CD8-positive, alpha-beta memory T cell (primary cell): ENCODE results near the gene PRRX2. TPM values are rescaled to one million over a fixed set of nuclear protein-coding genes. Genes with fewer than 3 reads are reported as not detected.

Experiments
- CTCF ChIA-PET: fragments of 350-600 bp; sonication (Branson Sonifier 250); formaldehyde crosslinking; loops from one replicate; lab custom pipeline; 2021; ENCODE audit warnings: antibody characterized with exemption; lab: Charles Lee
- POLR2A ChIA-PET: fragments of 350-600 bp; sonication (Branson Sonifier 250); formaldehyde crosslinking; loops from one replicate; lab custom pipeline; 2021; ENCODE audit warnings: antibody characterized with exemption; lab: Charles Lee
- DNase-seq, 5 donors: peaks; one replicate each; pipeline versions ENCODE4 v3.0.0 to v3.0.0-alpha.2; 2020 to 2022; ENCODE audit warnings: mixed read lengths in 1 of 5
- H3K27ac ChIP-seq: one replicate; pipeline ENCODE4 v1.7.0; 2013; ENCODE audit warnings: low read depth, mild to moderate bottlenecking, low read length, moderate library complexity
- H3K27me3 ChIP-seq: 2 replicates; pipeline ENCODE4 v1.7.0; 2013; ENCODE audit warnings: low read length, mild to moderate bottlenecking; ENCODE audit not compliant: insufficient read depth, poor library complexity, severe bottlenecking
- H3K36me3 ChIP-seq: 2 replicates; pipeline ENCODE4 v1.7.0; 2013; ENCODE audit warnings: mild to moderate bottlenecking, low read length, moderate library complexity; ENCODE audit not compliant: insufficient read depth
- H3K4me1 ChIP-seq: 2 replicates; pipeline ENCODE4 v1.7.0; 2013; ENCODE audit warnings: mild to moderate bottlenecking, low read length, moderate library complexity; ENCODE audit not compliant: insufficient read depth
- H3K4me3 ChIP-seq: 2 replicates; pipeline ENCODE4 v1.7.0; 2013; ENCODE audit warnings: mild to moderate bottlenecking, low read length
- H3K9me3 ChIP-seq: 2 replicates; pipeline ENCODE4 v1.7.0; 2013; ENCODE audit warnings: mild to moderate bottlenecking, low read length
- H3K27ac Mint-ChIP-seq, 8 donors: one replicate each; pipeline ENCODE4 v1.8.0; 2020 to 2021; ENCODE audit warnings: mixed read lengths in 8 of 8, mild to moderate bottlenecking in 6 of 8, inconsistent platforms in 3 of 8, moderate library complexity in 3 of 8
- H3K27me3 Mint-ChIP-seq, 2 donors: one replicate each; pipeline ENCODE4 v1.8.0; 2020 to 2021; ENCODE audit warnings: mixed read lengths in 2 of 2, mild to moderate bottlenecking in 1 of 2, moderate library complexity in 1 of 2
- H3K36me3 Mint-ChIP-seq, 3 donors: one replicate each; pipeline ENCODE4 v1.8.0; 2020 to 2021; ENCODE audit warnings: mixed read lengths in 3 of 3, inconsistent platforms in 1 of 3, mild to moderate bottlenecking in 1 of 3
- H3K4me1 Mint-ChIP-seq, 3 donors: one replicate each; pipeline ENCODE4 v1.8.0; 2020 to 2021; ENCODE audit warnings: mixed read lengths in 3 of 3, inconsistent platforms in 1 of 3, mild to moderate bottlenecking in 1 of 3
- H3K4me3 Mint-ChIP-seq, 7 donors: one replicate each; pipeline ENCODE4 v1.8.0; 2020 to 2021; ENCODE audit warnings: mixed read lengths in 7 of 7, mild to moderate bottlenecking in 6 of 7, moderate library complexity in 4 of 7, inconsistent platforms in 2 of 7
- H3K9me3 Mint-ChIP-seq, 5 donors: one replicate each; pipeline ENCODE4 v1.8.0; 2020 to 2022; ENCODE audit warnings: mixed read lengths in 5 of 5, mild to moderate bottlenecking in 3 of 5, moderate library complexity in 2 of 5, inconsistent platforms in 1 of 5
- polyA plus RNA-seq: library from polyadenylated mRNA; unstranded; fragments of 300-500 nt; fragmentation: Illumina TruSeq; gene quantifications from one replicate; pipeline ENCODE4 v1.2.3, GENCODE V29; 2021
- total RNA-seq, 2 experiments: library from RNA; stranded (reverse); gene quantifications; one replicate each; pipeline ENCODE4 v1.2.3, GENCODE V29; 2021

The PRRX2 gene
- total and polyA plus RNA-seq, 3 experiments from 2014 or later, result 0.35 to 0.66 TPM; not detected in 1

- no peaks in the 10 kb centered on the region for H3K36me3 Mint-ChIP-seq
- no peak for DNase-seq
- H3K4me3 Mint-ChIP-seq, result peak overlapping the region in 1 of 7 donors; percentile 32
- Histone ChIP-seq H3K9me3 (no peaks in the 10 kb centered on the region), H3K36me3 (no peaks in the 10 kb centered on the region), H3K4me3 (no peak overlapping the region), H3K27me3 (peaks cover 10% of the 10 kb centered on the region), H3K27ac (no peak overlapping the region), H3K4me1 (no peaks in the 10 kb centered on the region)
- H3K27me3 Mint-ChIP-seq, result peaks cover 24 to 50% of the 10 kb centered on the region in 2 donors
- no peak overlapping the region for H3K27ac Mint-ChIP-seq
- H3K4me1 Mint-ChIP-seq, result peaks cover 2 to 4% (median 3%) of the 10 kb centered on the region in 3 donors
- ChIA-PET POLR2A (no interaction called here), CTCF (no interaction called here)
- H3K9me3 Mint-ChIP-seq, result no peaks in the 10 kb centered on the region
Observed at GRCh38 chr9:129698254-129698757, 32.9 kb downstream of the PRRX2 start.

DNA sequence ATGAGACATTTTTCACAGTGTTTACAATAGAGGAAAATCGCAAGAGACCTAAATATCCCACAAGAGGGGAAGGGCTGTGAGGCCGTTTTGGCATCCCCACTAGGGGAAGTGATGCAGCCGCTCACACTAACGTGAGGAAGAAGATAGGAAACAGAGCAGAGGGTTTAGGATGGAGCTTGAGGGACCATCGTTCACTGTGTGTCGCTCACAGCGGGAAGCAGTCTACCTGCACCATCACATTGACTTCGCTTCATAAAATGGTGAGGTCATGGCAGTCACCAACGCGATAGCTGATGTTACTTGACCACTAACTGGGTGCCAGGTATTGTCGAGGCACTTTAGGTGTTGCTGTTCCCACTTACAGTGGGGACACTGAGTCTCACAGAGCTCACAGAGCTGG is 35.6 kb downstream of the PRRX2 start:
- no peak overlapping the region for H3K4me3 ChIP-seq
- Mint-ChIP-seq H3K27me3 (peaks cover 9 to 32% of the 10 kb centered on the region in 2 donors), H3K9me3 (no peaks in the 10 kb centered on the region), H3K36me3 (no peaks in the 10 kb centered on the region), H3K4me1 (peaks cover 2 to 4% (median 3%) of the 10 kb centered on the region in 3 donors), H3K4me3 (peak overlapping the region in 1 of 7 donors; percentile 20), H3K27ac (no peak overlapping the region)
- no peaks in the 10 kb centered on the region for H3K4me1 ChIP-seq
- H3K9me3 ChIP-seq, result no peaks in the 10 kb centered on the region
- ChIA-PET CTCF (no interaction called here), POLR2A (no interaction called here)
- H3K36me3 ChIP-seq, result no peaks in the 10 kb centered on the region
- H3K27me3 ChIP-seq, result peaks cover 10% of the 10 kb centered on the region
- H3K27ac ChIP-seq, result no peak overlapping the region
- no peak for DNase-seq

DNA sequence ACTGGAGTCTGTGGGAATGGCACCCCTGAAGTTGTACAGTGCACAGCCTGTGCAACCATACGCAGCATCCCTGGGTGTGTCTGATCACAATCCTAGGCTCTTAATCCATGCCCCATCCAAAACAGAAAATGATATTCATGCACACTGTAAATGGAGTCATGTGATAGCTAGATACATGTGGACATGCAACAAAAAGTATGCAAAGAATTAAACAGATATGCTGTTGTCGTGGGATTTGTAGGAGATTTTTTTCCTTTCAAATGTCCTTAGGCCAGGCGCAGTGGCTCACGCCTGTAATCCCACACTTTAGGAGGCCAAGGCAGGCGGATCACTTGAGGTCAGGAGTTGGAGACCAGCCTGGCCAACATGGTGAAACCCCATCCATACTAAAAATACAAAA is 36.1 kb downstream of the PRRX2 start:
- no peaks in the 10 kb centered on the region for H3K9me3 Mint-ChIP-seq
- POLR2A ChIA-PET, result no interaction called here
- H3K27ac Mint-ChIP-seq, result no peak overlapping the region
- CTCF ChIA-PET, result no interaction called here
- DNase-seq, result no peak
- H3K4me3 Mint-ChIP-seq, result no peak overlapping the region
- Histone ChIP-seq H3K27me3 (peaks cover 9% of the 10 kb centered on the region), H3K36me3 (no peaks in the 10 kb centered on the region), H3K4me3 (no peak overlapping the region), H3K9me3 (no peaks in the 10 kb centered on the region), H3K4me1 (no peaks in the 10 kb centered on the region), H3K27ac (no peak overlapping the region)
- no peaks in the 10 kb centered on the region for H3K36me3 Mint-ChIP-seq
- peaks cover 9 to 30% of the 10 kb centered on the region in 2 donors for H3K27me3 Mint-ChIP-seq
- H3K4me1 Mint-ChIP-seq, result peaks cover 2 to 4% (median 3%) of the 10 kb centered on the region in 3 donors

DNA sequence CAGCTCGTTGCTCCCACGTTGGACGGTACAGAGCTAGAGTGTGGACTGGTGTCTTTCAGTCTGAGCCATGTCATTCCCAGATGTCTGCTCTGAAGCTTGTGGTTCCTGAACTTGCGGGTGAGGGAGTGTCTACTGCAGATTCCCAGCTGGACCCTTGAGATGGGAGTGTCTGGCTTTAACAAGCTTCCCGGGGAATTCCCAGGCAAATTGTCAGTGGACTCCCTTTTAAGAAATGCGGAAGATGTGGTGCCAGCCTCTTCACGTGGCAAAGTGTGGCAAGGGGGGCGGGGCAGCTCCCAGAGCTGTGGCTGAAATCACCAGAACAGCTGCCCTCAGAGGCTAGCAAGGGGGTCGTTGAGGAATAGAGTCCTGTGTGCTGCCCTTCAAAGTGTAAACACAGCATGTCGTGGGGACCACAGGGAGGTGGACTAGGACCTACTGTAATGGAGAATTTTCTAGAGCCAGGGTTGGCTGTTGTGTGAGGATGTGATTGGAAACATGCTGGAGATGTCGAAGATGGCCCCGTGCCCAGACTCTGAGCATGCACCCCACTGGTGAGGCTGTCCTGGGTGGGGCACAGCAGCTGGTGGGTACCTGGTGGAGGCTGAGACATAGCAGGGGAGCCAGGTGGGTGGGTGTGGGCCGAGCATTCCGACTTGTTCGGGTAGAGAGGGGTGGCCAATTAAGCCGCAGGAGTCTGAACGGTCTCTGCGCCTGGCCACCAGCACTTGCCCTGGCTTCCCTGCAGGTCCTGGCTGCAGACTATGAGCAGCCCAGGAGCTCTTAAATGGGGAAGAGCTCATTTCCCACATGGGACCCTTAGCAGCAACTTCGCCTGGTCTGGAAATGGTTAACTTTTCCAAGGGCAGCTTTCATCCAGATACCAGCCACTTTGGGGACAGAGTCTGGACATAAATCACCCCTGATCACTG is 37.4 kb downstream of the PRRX2 start:
- peaks cover 5 to 24% of the 10 kb centered on the region in 2 donors for H3K27me3 Mint-ChIP-seq
- H3K27ac ChIP-seq, result no peak overlapping the region
- no peaks in the 10 kb centered on the region for H3K4me1 ChIP-seq
- CTCF ChIA-PET, result interaction anchor here (1.0 to 1.1 kb wide), 2 partner anchors 23 to 24 kb away, joined by 3 to 5 read pairs; no protein-coding TSS in a partner anchor
- no peak overlapping the region for H3K4me3 ChIP-seq
- no peaks in the 10 kb centered on the region for H3K9me3 ChIP-seq
- H3K4me3 Mint-ChIP-seq, result no peak overlapping the region
- POLR2A ChIA-PET, result no interaction called here
- H3K27ac Mint-ChIP-seq, result no peak overlapping the region
- H3K36me3 Mint-ChIP-seq, result no peaks in the 10 kb centered on the region
- no peak for DNase-seq
- H3K9me3 Mint-ChIP-seq, result no peaks in the 10 kb centered on the region
- peaks cover 4% of the 10 kb centered on the region for H3K27me3 ChIP-seq
- H3K4me1 Mint-ChIP-seq, result no peaks in the 10 kb centered on the region
- H3K36me3 ChIP-seq, result no peaks in the 10 kb centered on the region

- Histone ChIP-seq H3K9me3 (no peaks in the 10 kb centered on the region), H3K4me3 (no peak overlapping the region), H3K27ac (no peak overlapping the region), H3K36me3 (no peaks in the 10 kb centered on the region), H3K27me3 (no peaks in the 10 kb centered on the region), H3K4me1 (no peaks in the 10 kb centered on the region)
- Mint-ChIP-seq H3K4me3 (no peak overlapping the region), H3K27me3 (peaks cover 5 to 22% of the 10 kb centered on the region in 2 donors), H3K4me1 (no peaks in the 10 kb centered on the region), H3K9me3 (no peaks in the 10 kb centered on the region), H3K36me3 (no peaks in the 10 kb centered on the region), H3K27ac (no peak overlapping the region)
- CTCF ChIA-PET, result no interaction called here
- POLR2A ChIA-PET, result no interaction called here
- DNase-seq, result no peak
Observed at GRCh38 chr9:129703667-129704355, 38.4 kb downstream of the PRRX2 start.

GRCh38 chr9:129704807-129705206 is 39.4 kb downstream of the PRRX2 start:
- ChIA-PET CTCF (interaction anchor here (1.1 kb wide), 1 partner anchor 32 kb away, joined by 3 read pairs; no protein-coding TSS in a partner anchor), POLR2A (no interaction called here)
- no peak overlapping the region for H3K4me3 ChIP-seq
- no peak overlapping the region for H3K27ac ChIP-seq
- H3K27me3 ChIP-seq, result no peaks in the 10 kb centered on the region
- no peak for DNase-seq
- H3K9me3 ChIP-seq, result no peaks in the 10 kb centered on the region
- Mint-ChIP-seq H3K36me3 (no peaks in the 10 kb centered on the region), H3K4me3 (no peak overlapping the region), H3K9me3 (no peaks in the 10 kb centered on the region), H3K27ac (no peak overlapping the region), H3K27me3 (peaks cover 1 to 12% of the 10 kb centered on the region in 2 donors), H3K4me1 (no peaks in the 10 kb centered on the region)
- no peaks in the 10 kb centered on the region for H3K36me3 ChIP-seq
- no peaks in the 10 kb centered on the region for H3K4me1 ChIP-seq

- H3K36me3 Mint-ChIP-seq, result no peaks in the 10 kb centered on the region
- no peak overlapping the region for H3K4me3 Mint-ChIP-seq
- peak overlapping the region in 2 of 8 donors; percentile 17 to 35 for H3K27ac Mint-ChIP-seq
- Histone ChIP-seq H3K9me3 (no peaks in the 10 kb centered on the region), H3K27ac (no peak overlapping the region), H3K36me3 (no peaks in the 10 kb centered on the region), H3K27me3 (no peaks in the 10 kb centered on the region), H3K4me1 (peaks cover 18% of the 10 kb centered on the region), H3K4me3 (no peak overlapping the region)
- H3K4me1 Mint-ChIP-seq, result peaks cover 4 to 14% (median 12%) of the 10 kb centered on the region in 3 donors
- POLR2A ChIA-PET, result no interaction called here
- no peak for DNase-seq
- CTCF ChIA-PET, result no interaction called here
- peaks cover 3% of the 10 kb centered on the region in 2 donors for H3K27me3 Mint-ChIP-seq
- no peaks in the 10 kb centered on the region for H3K9me3 Mint-ChIP-seq
Observed at GRCh38 chr9:129708793-129709192, 43.3 kb downstream of the PRRX2 start.
